HepG2 (cell line): ENCODE measurements around the gene ITCH. TPM values are rescaled to one million over a fixed set of nuclear protein-coding genes. Genes with fewer than 3 reads are reported as not detected.

ENCODE experiments used
- ARID2 ChIP-seq: sonication (generic); formaldehyde crosslinking; IDR thresholded peaks from 2 replicates; pipeline ENCODE4 v1.8.1; 2022; ENCODE audit warnings: mild to moderate bottlenecking, missing genetic modification reagents, borderline replicate concordance
- BCLAF1 ChIP-seq: fragments of 450-650 bp; IDR thresholded peaks from 2 replicates; pipeline ENCODE4 v1.6.1; 2017; ENCODE audit warnings: mild to moderate bottlenecking
- BHLHE40 ChIP-seq: IDR thresholded peaks from 2 replicates; pipeline ENCODE4 v1.6.1; 2011; ENCODE audit warnings: low read length, improper control_type of control experiment
- CEBPB ChIP-seq: IDR thresholded peaks from 2 replicates; pipeline ENCODE4 v1.6.1; 2011; ENCODE audit warnings: low read depth, low read length, improper control_type of control experiment, borderline replicate concordance
- CEBPG ChIP-seq: IDR thresholded peaks from 2 replicates; pipeline ENCODE4 v1.6.1; 2016
- EZH2 ChIP-seq: conservative IDR thresholded peaks from 2 replicates; pipeline ENCODE4 v1.6.1; 2012; ENCODE audit warnings: mild to moderate bottlenecking, low read depth, low read length, moderate library complexity
- JUN ChIP-seq: sonication (generic); formaldehyde crosslinking; IDR thresholded peaks from 2 replicates; pipeline ENCODE4 v1.4.0; 2020; ENCODE audit warnings: mild to moderate bottlenecking, missing genetic modification reagents
- MAFK ChIP-seq, 2 experiments: IDR thresholded peaks in 1 of 2; conservative IDR thresholded peaks in 1 of 2; 2 replicates each; pipeline ENCODE4 v1.6.1; 2011; ENCODE audit warnings: improper control_type of control experiment in 2 of 2, low read length in 2 of 2
- MTF2 ChIP-seq: sonication (generic); formaldehyde crosslinking; IDR thresholded peaks from 2 replicates; pipeline ENCODE4 v1.5.0; 2020; ENCODE audit warnings: missing genetic modification reagents, borderline replicate concordance
- RFXANK ChIP-seq: IDR thresholded peaks from 2 replicates; pipeline ENCODE4 v1.6.1; 2016
- SOX5 ChIP-seq: IDR thresholded peaks from 2 replicates; pipeline ENCODE4 v1.6.1; 2016; ENCODE audit warnings: borderline replicate concordance
- SRSF9 ChIP-seq: fragments of 200-400 bp; formaldehyde crosslinking; IDR thresholded peaks from 2 replicates; pipeline ENCODE4 v1.6.1; 2018; ENCODE audit warnings: borderline replicate concordance, mild to moderate bottlenecking, low read depth, low read length; ENCODE audit not compliant: insufficient read depth, poor library complexity, severe bottlenecking
- ZBTB26 ChIP-seq: IDR thresholded peaks from 2 replicates; pipeline ENCODE4 v1.6.1; 2016; ENCODE audit warnings: missing compliant biosample characterization, missing genetic modification reagents, borderline replicate concordance
- ZFP36 ChIP-seq: fragments of 150-350 bp; IDR thresholded peaks from 2 replicates; pipeline ENCODE4 v1.6.1; 2018; ENCODE audit warnings: borderline replicate concordance, low read length, low read depth; ENCODE audit not compliant: partially characterized antibody
- ZMYM2 ChIP-seq: sonication (generic); formaldehyde crosslinking; IDR thresholded peaks from 2 replicates; pipeline ENCODE4 v1.8.0; 2022; ENCODE audit warnings: mild to moderate bottlenecking, missing genetic modification reagents
- ZNF280D ChIP-seq: sonication (generic); formaldehyde crosslinking; IDR thresholded peaks from 2 replicates; pipeline ENCODE4 v1.5.1; 2020; ENCODE audit warnings: mild to moderate bottlenecking, missing genetic modification reagents
- ZNF564 ChIP-seq: sonication (generic); formaldehyde crosslinking; IDR thresholded peaks from 2 replicates; pipeline ENCODE4 v1.8.1; 2023; ENCODE audit warnings: mild to moderate bottlenecking, missing genetic modification reagents
- ZNF746 ChIP-seq: sonication (generic); formaldehyde crosslinking; IDR thresholded peaks from 2 replicates; pipeline ENCODE4 v1.8.0; 2022; ENCODE audit warnings: mild to moderate bottlenecking, missing genetic modification reagents
- polyA plus RNA-seq, 8 experiments: library from polyadenylated mRNA; depleted of rRNA in 3 of 8; stranded (reverse) in 7 of 8; unstranded in 1 of 8; fragments of >200 nt; fragmentation: Illumina TruSeq in 4 of 8; extraction: Trizol in 4 of 8; gene quantifications; 2 replicates each; pipeline versions ENCODE4 v1.2.1 to v1.2.3, GENCODE V29; 2011 to 2016; ENCODE audit warnings: low read depth in 4 of 8, missing spikeins in 1 of 8, mixed read lengths in 1 of 8; ENCODE audit not compliant: insufficient read depth in 1 of 8
- total RNA-seq, 5 experiments: library from RNA; depleted of rRNA; stranded (reverse); fragments of >200 nt; fragmentation: Illumina TruSeq; extraction: Trizol; gene quantifications; 2 replicates each; pipeline ENCODE4 v1.2.3, GENCODE V29; 2016; ENCODE audit warnings: low read depth in 1 of 5
- TF ChIP-seq, protein P1 (sequence below): sonication (generic); formaldehyde crosslinking; IDR thresholded peaks from 2 replicates; pipeline ENCODE4 v1.8.1; 2022; ENCODE audit warnings: mild to moderate bottlenecking, missing genetic modification reagents
- TF ChIP-seq, protein P2 (sequence below): sonication (generic); formaldehyde crosslinking; IDR thresholded peaks from 2 replicates; pipeline ENCODE4 v1.5.1; 2020; ENCODE audit warnings: missing genetic modification reagents, mild to moderate bottlenecking, borderline replicate concordance

The ITCH gene
- total and polyA plus RNA-seq, 2 of the 13 experiments (the other 11 are each of a cell fraction or from before 2014, with no cell fraction given): 20.5 to 112 TPM

- TF ChIP-seq ZNF280D: peak; percentile 41; the same call in 1 of the 2 replicates
- peak; percentile 38; the same call in 1 of the 2 replicates for TF ChIP-seq ARID2
- TF ChIP-seq CEBPG (CRISPR knock-in tag): peak; percentile 19; the same call in 1 of the 2 replicates
- TF ChIP-seq, protein P1, sequence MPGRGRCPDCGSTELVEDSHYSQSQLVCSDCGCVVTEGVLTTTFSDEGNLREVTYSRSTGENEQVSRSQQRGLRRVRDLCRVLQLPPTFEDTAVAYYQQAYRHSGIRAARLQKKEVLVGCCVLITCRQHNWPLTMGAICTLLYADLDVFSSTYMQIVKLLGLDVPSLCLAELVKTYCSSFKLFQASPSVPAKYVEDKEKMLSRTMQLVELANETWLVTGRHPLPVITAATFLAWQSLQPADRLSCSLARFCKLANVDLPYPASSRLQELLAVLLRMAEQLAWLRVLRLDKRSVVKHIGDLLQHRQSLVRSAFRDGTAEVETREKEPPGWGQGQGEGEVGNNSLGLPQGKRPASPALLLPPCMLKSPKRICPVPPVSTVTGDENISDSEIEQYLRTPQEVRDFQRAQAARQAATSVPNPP (CRISPR knock-in tag): no peak
- TF ChIP-seq MAFK (conservative IDR thresholded peaks at IDR 0.05 in 1 of 2, IDR thresholded peaks at IDR 0.05 in 1 of 2; ENCODE audit: low read length in 2 of 2): peak in 1 of 2 experiments; percentile 21; a peak in 1 of 4 replicates
- TF ChIP-seq SRSF9: no peak
- TF ChIP-seq JUN (CRISPR knock-in tag): no peak
- TF ChIP-seq SOX5 (CRISPR knock-in tag): peak; percentile 24; the same call in 1 of the 2 replicates
- no peak for TF ChIP-seq MTF2 (CRISPR knock-in tag)
- no peak for TF ChIP-seq ZNF564 (CRISPR knock-in tag)
- TF ChIP-seq ZFP36: peak; percentile 10
- no peak; the same call in 1 of the 2 replicates for TF ChIP-seq ZNF746 (CRISPR knock-in tag)
- no peak for TF ChIP-seq EZH2
- no peak for TF ChIP-seq BCLAF1
- TF ChIP-seq RFXANK: no peak; the same call in 1 of the 2 replicates
- TF ChIP-seq BHLHE40: no peak
- TF ChIP-seq CEBPB: no peak
- no peak; the same call in 1 of the 2 replicates for TF ChIP-seq ZBTB26 (CRISPR knock-in tag)
- TF ChIP-seq, protein P2, sequence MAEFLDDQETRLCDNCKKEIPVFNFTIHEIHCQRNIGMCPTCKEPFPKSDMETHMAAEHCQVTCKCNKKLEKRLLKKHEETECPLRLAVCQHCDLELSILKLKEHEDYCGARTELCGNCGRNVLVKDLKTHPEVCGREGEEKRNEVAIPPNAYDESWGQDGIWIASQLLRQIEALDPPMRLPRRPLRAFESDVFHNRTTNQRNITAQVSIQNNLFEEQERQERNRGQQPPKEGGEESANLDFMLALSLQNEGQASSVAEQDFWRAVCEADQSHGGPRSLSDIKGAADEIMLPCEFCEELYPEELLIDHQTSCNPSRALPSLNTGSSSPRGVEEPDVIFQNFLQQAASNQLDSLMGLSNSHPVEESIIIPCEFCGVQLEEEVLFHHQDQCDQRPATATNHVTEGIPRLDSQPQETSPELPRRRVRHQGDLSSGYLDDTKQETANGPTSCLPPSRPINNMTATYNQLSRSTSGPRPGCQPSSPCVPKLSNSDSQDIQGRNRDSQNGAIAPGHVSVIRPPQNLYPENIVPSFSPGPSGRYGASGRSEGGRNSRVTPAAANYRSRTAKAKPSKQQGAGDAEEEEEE: peak; percentile 18; the same call in 1 of the 2 replicates
- no peak; the same call in none of the 2 replicates for TF ChIP-seq ZMYM2 (CRISPR knock-in tag)
These were observed at the start of gene ITCH (continued) for GRCh38 chr20:34363062-34363464.
